ENCODE measurements around the gene TGFBR3.
"Not testable (repeated sequence)": the region's sequence is repeated elsewhere in the genome, so short reads cannot be mapped to it uniquely, and the experiment has no call there.

The TGFBR3 gene

DNA sequence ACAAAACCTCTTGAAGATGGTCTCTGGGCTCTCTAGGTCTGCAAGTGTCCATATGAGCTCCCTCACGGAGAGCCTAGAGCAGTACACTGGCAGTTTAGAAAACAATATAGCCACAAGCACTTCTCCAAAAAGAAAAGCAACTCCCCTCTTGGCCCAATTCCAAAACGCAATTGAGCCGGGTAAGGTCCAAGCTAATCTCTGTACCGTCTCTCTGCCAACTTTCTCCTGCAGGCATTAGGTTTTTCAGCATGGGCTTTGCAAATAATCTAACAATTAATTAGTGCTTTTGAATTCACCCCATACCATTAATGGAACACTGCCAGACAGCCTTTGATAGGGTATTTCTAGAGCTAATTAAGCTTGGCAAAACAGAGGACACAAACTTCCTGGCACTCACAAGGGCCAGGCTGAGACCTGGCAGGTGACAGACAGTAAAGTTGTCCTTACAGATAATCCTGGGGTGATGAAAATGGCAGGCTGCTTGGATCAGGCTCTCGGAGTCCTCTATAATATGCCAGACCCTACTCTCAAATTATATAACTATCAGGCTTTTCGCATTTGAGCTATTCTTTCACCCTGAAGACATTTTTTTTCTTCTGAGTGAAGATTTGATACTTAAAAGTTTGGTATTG, 39.8 kb downstream of the TGFBR3 start:
- peak; percentile 82 to 96 for DNase-seq

DNA sequence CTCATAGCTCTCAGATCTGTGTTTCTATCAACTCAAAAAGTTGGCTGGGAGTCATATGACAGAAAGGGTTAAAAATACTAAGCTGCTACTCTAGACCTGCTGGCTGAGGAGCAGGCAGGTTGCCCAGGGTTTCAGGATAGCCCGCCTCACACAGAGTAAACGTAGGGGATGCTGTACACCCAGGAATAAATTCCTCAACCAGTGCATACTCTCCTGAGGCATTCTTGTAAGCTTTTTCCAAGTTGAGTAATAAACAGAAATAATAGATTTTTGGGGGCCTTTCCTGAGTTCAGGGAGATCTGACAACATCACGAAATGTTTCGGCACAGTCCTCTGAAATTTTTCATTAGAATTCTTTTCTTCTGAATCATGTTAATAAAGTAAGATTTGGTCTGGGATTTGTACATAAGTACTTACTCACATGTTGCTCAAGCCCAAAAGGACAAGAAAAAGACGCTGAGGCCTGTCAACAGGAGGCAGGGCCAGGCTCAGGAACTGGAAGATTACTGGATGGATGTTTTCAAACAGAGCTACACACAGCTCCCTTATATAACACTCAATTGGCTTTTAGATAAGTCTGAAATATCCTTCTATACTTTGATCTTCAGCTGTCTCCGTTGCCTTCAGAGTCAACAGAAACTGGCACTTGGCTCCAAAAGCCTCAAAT, 41.0 kb downstream of the TGFBR3 start:
- no peak for DNase-seq

DNA sequence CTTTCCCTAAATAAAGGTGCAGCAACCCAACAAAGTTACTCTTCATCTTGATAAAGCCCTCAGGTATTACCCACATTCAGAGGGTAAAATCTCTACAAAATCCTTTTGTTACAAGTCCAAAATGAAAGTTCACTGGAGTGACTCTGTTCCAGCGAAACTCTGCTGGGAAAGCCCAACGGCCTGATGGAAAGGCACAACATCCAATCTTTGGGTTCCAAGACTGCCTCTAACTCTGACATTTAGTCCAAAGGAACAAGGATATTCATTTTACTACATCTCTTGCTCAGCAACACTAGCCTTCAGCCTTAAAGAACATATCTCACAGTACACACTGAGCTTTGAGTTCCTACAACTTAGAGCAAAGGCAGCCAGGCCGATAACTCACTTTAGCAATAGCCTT, 42.1 kb downstream of the TGFBR3 start:
- no peak for DNase-seq

DNA sequence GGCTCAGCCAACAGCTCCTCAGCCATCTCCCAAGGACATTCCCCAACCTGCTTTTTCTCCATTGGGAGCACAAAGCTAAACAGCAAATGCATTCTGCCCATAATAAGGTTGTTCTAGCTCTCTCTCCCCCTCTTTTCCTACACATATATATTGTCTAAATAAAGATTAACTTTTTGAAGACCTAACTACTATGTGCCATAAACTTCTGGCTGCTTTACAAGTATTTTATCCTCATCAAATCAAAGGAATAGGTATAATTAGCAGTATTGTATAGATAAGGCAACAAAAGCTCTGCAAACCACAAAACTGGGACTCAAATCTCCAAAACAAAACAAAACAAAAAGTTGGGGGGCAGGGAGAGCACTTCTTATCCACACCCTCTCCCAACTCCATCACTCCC, 43.4 kb downstream of the TGFBR3 start:
- DNase-seq, result no peak

DNA sequence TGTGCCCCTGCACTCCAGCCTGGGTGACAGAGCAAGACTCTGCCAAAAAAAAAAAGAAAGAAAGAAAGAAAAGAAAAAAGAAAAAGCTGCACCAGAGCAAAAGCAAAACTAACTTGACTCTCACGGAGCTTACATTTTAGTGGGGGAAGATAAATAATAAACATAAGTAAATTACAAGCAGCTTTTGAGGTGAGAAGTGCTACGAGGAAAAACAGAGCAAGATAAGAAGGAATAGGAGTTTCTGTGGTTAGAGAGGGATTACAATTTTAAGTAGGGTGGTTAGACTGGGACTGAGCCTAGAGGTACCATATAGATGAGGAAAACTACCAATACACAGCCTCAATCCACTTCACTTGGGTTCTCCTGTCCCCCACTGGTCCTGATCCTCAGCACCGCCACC, 43.9 kb downstream of the TGFBR3 start:
- no peak for DNase-seq

DNA sequence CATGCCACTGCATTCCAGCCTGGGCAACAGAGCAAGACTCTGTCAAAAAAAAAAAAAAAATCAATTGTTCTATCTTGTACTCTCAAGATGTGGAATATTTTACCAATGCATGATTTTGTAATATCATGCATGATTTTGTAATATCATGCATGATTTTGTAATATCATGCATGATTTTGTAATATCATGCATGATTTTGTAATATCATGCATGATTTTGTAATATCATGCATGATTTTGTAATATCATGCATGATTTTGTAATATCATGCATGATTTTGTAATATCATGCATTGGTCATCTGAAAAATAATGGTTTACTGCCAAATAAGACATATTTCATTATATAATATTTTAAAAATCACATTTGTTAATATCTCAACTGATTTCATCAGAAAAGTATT, 45.7 kb downstream of the TGFBR3 start:
- DNase-seq, result not testable (repeated sequence)

DNA sequence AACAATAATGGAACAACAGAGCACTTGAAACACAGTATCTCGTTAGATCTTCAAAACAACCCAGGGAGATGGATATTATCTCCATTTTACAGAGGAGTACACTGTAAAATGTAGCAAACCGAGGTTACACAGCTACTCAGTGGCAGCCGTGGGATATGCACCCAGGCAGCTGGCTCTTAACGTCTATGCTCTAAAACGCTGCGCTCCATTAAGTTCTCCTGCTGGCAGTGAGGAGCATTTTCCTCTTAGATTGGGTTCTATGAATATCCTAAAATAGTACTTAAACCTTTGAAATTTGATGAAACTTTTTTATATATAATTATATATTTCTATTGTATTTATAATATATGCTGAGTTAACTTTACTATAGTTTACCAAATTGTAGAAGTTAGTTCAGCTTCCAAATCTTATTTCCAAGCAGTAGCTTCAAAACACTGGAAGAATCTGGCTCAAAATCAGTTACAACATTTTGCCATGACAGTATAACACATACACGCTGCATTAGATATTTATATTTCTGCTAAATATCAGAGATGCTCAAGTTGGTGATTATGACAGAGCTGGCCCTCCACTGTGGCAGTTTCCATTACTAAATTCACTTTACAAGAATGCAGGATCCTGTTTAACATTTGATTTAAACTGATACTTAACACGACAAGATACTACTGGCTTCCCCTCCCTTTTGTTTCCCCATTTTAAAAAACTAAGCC, 49.5 kb downstream of the TGFBR3 start:
- DNase-seq, result peak; percentile 35 to 54

DNA sequence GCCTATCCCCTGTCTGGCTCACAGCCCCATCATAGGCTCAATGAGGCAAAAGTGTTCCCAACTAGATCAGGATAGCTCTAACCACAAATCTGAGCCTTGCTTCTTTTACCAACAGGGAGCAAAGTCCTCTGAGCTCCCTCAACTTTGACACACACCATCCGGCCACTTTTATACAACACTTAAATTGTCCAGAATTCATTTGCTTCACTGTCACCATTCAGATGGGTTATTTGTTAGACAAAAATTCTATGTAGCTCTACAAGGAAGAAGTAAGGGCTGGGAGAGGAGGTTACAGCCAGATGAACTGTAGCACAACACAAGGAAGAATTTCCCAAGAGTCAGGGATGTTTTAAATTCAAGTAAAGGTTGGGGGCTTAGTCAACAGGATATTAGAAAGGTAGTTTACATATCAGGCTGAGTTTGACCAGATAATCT, 50.8 kb downstream of the TGFBR3 start:
- no peak for DNase-seq

DNA sequence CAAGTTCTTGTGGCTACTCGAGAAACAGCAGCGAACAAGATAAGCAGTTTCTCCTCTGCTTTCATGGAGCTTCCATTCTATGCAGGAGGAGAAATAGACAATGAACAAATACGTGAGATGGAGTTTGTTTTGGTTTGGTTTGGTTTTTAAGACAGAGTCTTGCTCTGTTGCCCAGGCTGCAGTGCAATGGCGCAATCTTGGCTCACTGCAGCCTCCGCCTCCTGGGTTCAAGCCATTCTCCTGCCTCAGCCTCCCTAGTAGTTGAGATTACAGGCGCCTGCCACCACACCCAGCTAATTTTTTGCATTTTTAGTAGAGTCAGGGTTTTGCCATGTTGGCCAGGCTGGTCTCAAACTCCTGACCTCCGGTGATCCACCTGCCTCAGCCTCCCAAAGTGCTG, 51.4 kb downstream of the TGFBR3 start:
- DNase-seq, result not testable (repeated sequence)

DNA sequence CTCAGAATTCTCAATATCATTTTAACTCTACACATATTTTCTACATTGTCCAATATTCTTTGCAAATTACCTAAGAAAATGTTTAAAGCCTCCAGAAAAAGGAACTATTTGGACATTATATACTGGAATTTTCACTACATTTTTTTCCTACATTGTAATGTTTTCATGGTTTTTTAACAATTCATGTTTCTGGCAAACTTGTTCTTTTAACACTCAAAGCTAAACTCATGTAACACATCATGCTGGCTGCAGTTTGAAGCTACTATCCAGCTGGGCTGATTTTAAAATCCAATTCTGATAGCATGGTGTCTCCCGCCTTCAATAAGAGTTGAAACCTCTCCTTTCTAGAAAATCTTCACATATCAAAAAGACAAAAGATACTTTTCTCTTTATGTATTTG, 52.0 kb downstream of the TGFBR3 start:
- no peak for DNase-seq

DNA sequence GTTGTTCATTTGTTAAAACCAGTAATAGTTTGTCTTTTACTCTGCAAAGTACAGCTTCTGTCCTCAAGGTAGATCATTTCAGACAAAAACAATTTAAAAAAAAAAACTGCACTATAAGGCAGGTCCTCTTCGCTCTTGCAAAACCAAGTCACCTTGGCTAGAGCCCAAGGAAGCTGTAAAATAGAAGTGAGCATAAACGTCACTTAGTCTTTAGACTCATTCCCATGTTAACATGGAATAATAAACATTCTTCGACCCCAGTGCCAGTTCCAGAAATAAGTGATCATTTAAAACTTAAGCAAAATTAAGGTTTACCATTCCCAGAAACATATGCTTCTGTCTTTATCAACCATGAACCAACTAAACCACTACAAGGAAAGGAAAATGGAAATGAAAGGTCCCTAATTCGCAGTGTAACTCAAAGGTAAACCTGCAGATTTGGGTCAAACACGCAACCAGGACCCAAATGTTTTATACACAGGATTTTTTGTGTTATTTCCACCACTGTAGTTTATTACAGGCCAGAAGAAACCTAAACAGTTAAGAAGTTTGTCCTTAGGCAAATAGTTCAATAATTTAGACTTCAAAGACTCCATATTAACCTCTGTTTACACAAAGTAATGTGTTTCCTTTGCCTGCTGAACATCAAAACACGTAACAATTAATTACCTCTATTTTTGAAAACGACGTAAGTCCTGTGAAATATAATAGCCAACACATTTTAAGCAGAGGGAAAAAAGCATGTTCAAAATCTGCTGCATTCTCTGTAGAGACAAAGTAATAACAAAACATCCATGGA, 54.6 kb downstream of the TGFBR3 start:
- no peak for DNase-seq

DNA sequence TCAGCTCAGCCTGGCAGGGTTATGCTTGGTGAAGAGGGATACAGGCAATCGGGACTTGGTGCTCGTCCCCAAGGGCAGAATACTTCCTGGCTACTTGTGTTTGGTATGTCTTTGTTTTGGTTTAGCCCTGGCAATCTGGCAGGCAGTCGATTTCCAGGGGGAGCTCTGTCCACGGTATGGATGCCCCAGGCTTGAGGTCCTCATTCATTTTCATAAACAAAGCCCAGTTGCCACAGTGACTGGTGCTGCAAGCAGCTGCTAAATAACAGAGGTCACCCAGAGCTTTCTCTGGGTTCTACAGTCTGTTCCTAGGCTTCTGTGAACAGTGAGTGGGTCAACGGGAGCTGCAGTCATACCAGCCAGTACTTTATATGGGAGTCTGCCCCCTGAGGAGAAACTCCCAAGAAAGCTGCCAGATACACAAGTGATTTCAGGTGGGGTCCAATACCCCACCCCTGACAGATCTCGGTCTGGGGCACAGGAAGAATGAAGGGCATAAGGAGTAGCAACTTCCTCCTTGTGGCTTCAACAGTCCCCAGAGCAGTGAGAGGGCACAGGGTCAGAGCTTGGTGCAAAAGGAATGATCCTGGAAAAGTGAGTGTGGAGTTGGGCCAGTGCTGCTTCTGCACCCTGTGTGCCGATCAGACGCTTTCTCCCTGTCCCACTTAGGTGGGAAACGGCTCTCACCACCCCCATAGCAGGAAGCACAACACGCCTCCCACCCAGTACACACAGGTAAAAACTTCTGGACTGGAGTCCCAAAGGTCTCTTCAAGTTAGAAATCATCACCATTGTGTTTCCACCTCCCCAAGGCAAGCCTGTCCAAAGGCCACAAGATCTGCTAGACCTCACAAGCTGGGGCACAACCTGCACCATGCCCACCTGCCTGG, 55.5 kb downstream of the TGFBR3 start:
- peak in 1 of 2 experiments; percentile 31 for DNase-seq

DNA sequence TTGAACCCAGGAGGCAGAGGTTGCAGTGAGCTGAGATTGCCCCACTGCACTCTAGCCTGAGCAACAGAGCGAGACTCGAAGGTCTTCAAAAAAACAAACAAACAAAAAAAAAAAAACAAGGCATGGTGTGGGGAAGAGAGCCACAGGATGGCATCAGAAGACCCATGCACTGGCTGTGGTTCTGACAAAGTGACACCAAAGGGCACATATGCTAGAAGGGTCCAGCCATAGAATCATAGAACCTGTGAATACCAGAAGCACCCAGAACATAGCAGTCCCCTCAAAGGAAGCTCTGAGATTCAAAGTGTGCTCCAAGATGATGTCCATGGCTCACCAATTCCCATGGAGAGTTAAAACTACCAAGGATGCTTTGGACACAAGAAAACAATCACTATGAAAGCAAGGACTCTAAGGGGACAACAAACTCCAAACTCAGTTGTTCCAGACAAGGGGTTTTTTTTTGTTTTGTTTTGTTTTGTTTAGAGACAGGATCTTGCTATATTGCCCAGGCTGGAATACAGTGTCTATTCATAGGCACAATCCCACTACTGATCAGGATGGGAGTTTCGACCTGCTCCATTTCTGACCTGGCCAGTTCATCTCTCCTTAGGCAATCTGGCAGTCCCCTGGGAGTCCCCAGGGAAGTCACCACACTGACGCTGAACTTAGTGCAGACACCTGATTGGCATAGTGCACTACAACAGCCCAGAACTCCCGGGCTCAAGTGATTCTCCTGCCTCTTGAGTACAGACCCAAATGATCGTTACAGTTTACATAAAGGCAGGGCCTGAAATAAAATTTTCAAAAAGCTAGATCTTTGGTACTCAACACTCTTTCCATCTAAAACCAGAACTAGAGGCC, 56.4 kb downstream of the TGFBR3 start:
- DNase-seq, result no peak

DNA sequence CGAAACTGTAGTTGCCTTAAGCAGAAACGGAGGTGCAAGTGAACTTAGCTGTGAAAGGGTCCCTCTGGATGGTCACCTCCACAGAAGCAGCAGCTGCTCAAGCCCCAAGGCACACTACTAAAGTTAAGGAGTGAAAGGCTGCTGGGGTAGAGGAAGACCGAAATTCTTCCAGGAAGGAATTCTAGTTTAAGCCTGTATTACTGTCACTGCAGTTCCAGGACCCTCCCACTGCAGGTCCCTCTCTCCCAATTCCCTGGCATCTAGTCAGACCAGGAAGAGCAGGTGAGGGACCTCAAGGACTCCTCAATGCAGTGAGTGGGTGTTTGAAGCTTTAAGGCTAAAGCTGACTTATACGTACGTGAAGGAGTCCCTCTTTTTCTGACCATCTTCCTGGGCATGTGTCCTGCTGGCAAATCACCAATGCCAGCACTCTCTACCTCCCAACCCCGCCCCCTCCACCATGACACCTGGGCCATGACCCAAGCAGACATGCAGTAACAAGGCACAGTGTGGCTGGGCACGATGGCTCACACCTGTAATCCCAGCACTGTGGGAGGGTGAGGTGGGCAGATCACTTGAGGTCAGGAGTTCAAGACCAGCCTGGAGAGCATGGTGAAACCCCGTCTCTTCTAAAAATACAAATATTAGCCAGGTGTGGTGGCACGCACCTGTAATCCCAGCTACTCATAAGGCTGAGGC, 57.2 kb downstream of the TGFBR3 start:
- DNase-seq, result no peak

DNA sequence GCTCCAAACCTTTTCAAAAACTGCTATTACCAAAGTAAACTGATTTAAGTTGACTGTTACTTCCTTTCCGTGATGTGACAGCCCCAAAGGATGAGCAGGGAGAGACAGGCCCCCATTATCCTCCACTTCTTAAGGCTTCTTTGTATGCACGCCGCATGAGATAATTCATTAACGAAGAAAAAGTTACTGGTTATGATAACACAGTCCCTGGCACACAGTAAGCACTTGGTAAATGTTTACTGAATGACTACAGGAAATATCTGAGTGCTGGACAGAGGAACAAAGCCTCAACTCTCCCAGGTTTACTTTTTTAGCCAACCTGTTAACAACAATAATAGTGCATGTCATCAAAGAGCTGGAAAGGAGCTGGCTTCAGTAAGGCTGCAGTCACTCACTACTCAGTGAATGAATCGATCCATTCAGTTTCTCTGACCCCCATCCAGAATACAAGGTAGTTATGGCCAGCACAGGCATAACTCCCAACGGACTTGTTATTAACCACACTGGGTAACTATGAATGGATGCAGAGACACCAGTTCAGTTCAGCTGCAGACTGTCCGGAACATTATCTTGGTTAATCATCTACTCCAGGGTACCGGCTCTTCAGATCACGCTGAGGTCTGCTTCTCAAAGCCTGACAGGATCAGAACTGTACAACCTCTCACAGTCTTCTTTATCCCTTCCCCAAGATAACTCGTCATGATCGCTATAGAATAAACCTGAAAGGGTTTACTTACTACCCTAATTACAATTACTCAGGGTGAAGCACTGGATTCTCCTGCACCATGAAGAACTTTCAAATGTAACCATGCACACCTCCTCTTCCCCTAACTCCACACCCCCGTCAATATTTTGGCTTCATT, 58.3 kb downstream of the TGFBR3 start:
- DNase-seq, result no peak

DNA sequence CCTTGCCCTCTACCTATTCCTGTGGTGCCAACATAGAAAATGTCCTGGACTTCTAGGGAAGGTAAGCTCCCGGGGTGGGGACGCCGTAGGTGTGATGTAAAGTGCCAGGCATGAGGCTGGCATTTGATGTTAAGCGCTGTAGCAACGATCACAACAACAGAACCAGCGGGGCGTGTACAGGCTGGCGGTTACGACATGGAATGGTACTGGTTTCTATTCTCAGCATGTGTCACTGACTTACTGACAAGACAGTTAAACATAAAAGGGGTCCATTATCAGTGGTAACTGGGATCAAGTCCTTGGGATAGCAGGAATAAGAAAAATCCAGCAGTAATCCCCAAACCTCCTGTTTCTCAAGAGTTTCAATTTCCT, 58.9 kb downstream of the TGFBR3 start:
- no peak for DNase-seq

DNA sequence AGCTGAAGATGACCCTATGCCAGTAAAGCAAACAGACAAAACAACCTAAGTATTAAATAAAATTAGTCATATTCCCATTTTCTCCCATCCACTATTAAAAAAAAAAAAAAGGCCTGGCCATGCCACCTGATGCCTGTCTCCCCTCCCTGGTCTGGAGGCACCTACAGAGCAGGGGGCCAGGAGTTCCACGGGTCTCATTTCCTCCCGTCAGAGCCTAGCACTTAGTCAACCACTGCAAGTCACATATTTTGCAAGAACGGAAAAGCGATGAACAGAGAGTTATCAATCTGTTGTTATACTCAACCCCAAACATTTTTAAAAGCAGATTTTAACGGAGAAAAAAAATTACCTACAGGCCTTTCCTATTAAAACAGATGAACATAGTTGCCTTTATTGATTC, 59.3 kb downstream of the TGFBR3 start:
- no peak for DNase-seq

DNA sequence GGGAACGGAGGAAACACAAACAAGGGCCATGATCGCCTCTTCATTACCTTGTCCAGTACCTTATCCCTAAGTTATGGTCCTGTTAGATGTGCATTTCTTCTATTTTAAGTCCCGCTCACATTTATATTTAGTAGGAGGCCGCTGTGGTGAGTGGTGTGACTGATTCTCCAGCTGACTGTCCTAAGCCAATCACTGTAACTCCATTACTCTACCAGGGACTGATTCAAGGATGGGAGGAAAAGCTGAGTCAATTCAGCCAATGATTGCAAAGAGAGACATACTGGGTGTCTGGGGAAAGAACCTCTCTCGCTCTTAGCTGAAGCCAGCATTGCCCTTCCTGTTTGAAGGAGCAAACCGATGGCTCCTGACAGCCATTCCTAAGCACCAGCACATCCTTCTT, 59.7 kb downstream of the TGFBR3 start:
- no peak for DNase-seq

DNA sequence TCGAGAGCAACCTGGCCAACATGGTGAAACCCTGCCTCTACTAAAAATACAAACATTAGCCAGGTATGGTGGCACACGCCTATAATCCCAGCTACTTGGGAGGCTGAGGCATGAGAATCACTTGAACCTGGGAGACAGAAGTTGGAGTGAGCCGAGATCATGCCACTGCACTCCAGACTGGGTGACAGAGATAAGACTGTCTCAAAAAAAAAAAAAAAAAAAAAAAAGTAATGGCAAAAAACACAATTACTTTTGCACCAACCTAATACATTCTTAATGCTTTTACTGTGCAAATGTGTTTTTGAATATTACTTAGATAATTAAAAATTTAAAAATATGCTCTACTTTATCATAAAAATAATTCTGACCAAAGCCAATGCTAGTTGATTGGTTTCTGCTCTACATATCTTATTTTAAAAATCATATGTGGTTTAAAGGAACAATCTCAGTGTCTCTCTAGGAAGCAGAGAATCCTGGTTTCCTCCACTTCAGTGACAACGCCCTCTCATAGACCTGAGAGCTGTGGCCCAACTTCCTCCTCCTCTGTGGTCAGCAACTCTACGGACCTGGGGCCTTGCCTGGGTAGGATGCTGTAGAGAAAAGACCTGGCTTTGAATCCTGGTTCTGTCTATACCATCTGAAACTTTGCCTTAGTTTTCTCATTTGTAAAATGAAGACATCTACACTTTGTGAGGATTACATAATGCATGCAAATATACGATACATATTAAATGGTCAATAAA, 64.7 kb downstream of the TGFBR3 start:
- no peak for DNase-seq

Measured in NCI-H446 (cell line).